Measurements from ENCODE around the gene TRMU.

Gene TRMU

GRCh38 chr22:46297151-46297812, 38.2 kb upstream of the TRMU start:
- TF ChIP-seq YY1 (IDR thresholded peaks at IDR 0.05; ENCODE audit: low read depth) (no peak), NFIC (IDR thresholded peaks at IDR 0.05) (peak; percentile 46; the same call in 1 of the 2 replicates)

GRCh38 chr22:46299101-46299500, 36.4 kb upstream of the TRMU start:
- TF ChIP-seq MAX (IDR thresholded peaks at IDR 0.05), result no peak
- TF ChIP-seq CREB1 (IDR thresholded peaks at IDR 0.05; ENCODE audit: low read depth), result no peak
- no peak for TF ChIP-seq TAF1 (IDR thresholded peaks at IDR 0.05; ENCODE audit: low read depth)
- no peak for TF ChIP-seq EP300 (IDR thresholded peaks at IDR 0.05; ENCODE audit: borderline replicate concordance)
- no peak for TF ChIP-seq CEBPB (IDR thresholded peaks at IDR 0.05)
- no peak for TF ChIP-seq FOXM1 (IDR thresholded peaks at IDR 0.05; ENCODE audit: borderline replicate concordance, low read depth)
- no peak for TF ChIP-seq REST (IDR thresholded peaks at IDR 0.05; ENCODE audit: low read depth)
- TF ChIP-seq YY1 (IDR thresholded peaks at IDR 0.05; ENCODE audit: low read depth), result no peak
- TF ChIP-seq USF1 (IDR thresholded peaks at IDR 0.05), result no peak
- no peak for TF ChIP-seq NFIC (IDR thresholded peaks at IDR 0.05)
- TF ChIP-seq RAD21 (IDR thresholded peaks at IDR 0.05; ENCODE audit: low read depth), result no peak
- no peak for TF ChIP-seq ZBTB7A (IDR thresholded peaks at IDR 0.05; ENCODE audit: low read depth)

GRCh38 chr22:46300491-46300890, 35.0 kb upstream of the TRMU start:
- TF ChIP-seq CREB1 (IDR thresholded peaks at IDR 0.05; ENCODE audit: low read depth) (no peak), EGR1 (IDR thresholded peaks at IDR 0.05) (no peak), FOXM1 (IDR thresholded peaks at IDR 0.05; ENCODE audit: borderline replicate concordance, low read depth) (no peak), RAD21 (IDR thresholded peaks at IDR 0.05; ENCODE audit: low read depth) (no peak), REST (IDR thresholded peaks at IDR 0.05; ENCODE audit: low read depth) (no peak), USF1 (IDR thresholded peaks at IDR 0.05) (no peak), CEBPB (IDR thresholded peaks at IDR 0.05) (no peak), TCF12 (IDR thresholded peaks at IDR 0.05; ENCODE audit: low read depth) (no peak), TAF1 (IDR thresholded peaks at IDR 0.05; ENCODE audit: low read depth) (no peak), EP300 (IDR thresholded peaks at IDR 0.05; ENCODE audit: borderline replicate concordance) (no peak), TEAD4 (IDR thresholded peaks at IDR 0.05) (no peak), NFIC (IDR thresholded peaks at IDR 0.05) (no peak)

- TF ChIP-seq YY1 (IDR thresholded peaks at IDR 0.05; ENCODE audit: low read depth) (no peak), NFIC (IDR thresholded peaks at IDR 0.05) (no peak)
Measured at GRCh38 chr22:46303347-46303965, 32.1 kb upstream of the TRMU start.

GRCh38 chr22:46308283-46308988, 27.1 kb upstream of the TRMU start:
- no peak for TF ChIP-seq RAD21 (IDR thresholded peaks at IDR 0.05; ENCODE audit: low read depth)
- no peak for TF ChIP-seq USF1 (IDR thresholded peaks at IDR 0.05)
- no peak for TF ChIP-seq TEAD4 (IDR thresholded peaks at IDR 0.05)
- TF ChIP-seq NFIC (IDR thresholded peaks at IDR 0.05), result no peak
- TF ChIP-seq MAX (IDR thresholded peaks at IDR 0.05), result no peak
- no peak for TF ChIP-seq REST (IDR thresholded peaks at IDR 0.05; ENCODE audit: low read depth)
- no peak for TF ChIP-seq CEBPB (IDR thresholded peaks at IDR 0.05)
- TF ChIP-seq TAF1 (IDR thresholded peaks at IDR 0.05; ENCODE audit: low read depth), result no peak
- no peak for TF ChIP-seq FOXM1 (IDR thresholded peaks at IDR 0.05; ENCODE audit: borderline replicate concordance, low read depth)
- no peak for TF ChIP-seq TCF12 (IDR thresholded peaks at IDR 0.05; ENCODE audit: low read depth)
- TF ChIP-seq ZBTB7A (IDR thresholded peaks at IDR 0.05; ENCODE audit: low read depth), result no peak
- no peak for TF ChIP-seq YY1 (IDR thresholded peaks at IDR 0.05; ENCODE audit: low read depth)
- TF ChIP-seq EGR1 (IDR thresholded peaks at IDR 0.05), result no peak
- no peak for TF ChIP-seq EP300 (IDR thresholded peaks at IDR 0.05; ENCODE audit: borderline replicate concordance)
- no peak for TF ChIP-seq CREB1 (IDR thresholded peaks at IDR 0.05; ENCODE audit: low read depth)

Measured in Ishikawa (cell line).